ENCODE results near the gene DMD.

GRCh38 chrX:31506928-31507327 is 1704.4 kb downstream of the DMD start:
- TF ChIP-seq CTCF (IDR thresholded peaks at IDR 0.05; ENCODE audit: borderline replicate concordance, extremely low read depth, low read length, poor library complexity, severe bottlenecking) (no peak), EZH2 (IDR thresholded peaks at IDR 0.05; ENCODE audit: borderline replicate concordance, low read depth, low read length, severe bottlenecking) (no peak)

All from DND-41 (cell line).